K562 (cell line): Measurements from ENCODE around the gene FRMD1. TPM values are rescaled to one million over a fixed set of nuclear protein-coding genes. Genes with fewer than 3 reads are reported as not detected.

ENCODE experiments used
- ATAC-seq: fragments of 200-7000 bp; cut with Tn5 transposase; 3 replicates; pipeline ENCODE4 v1.9.1; 2020; ENCODE audit warnings: moderate library complexity
- BruUV-seq: library from RNA; stranded (reverse); fragments of 400-500 nt; replicated peaks from 2 replicates; lab custom pipeline; 2021; lab: Mats Ljungman, UMichigan
- CTCF ChIA-PET: fragments of 300-600 bp; formaldehyde crosslinking; extraction: SDS; loops from one replicate; lab custom pipeline; 2021; ENCODE audit warnings: low intra/inter-chr PET ratio; lab: Yijun Ruan, JAX
- POLR2A ChIA-PET: fragments of 300-600, 350-650 bp; sonication (Branson Sonifier 250); formaldehyde crosslinking; extraction: SDS; loops from one replicate; lab custom pipeline; 2021; ENCODE audit warnings: antibody characterized with exemption, inconsistent platforms; lab: Yijun Ruan, JAX
- DNase-seq, 4 experiments: peaks; one replicate each; pipeline versions ENCODE4 v3.0.0 to v3.0.0-alpha.2; 2011 to 2018; ENCODE audit warnings: low spot score in 3 of 4, mixed read lengths in 3 of 4; ENCODE audit errors: extremely low read depth in 1 of 4
- FAIRE-seq: peaks from 2 replicates; lab custom pipeline; 2011; peaks lifted over from hg19 to GRCh38; lab: Jason Lieb, UNC
- H2AFZ ChIP-seq: 2 replicates; pipeline ENCODE4 v1.6.0; 2011; ENCODE audit warnings: low read depth, low read length, control low read depth, inconsistent platforms
- H3K27ac ChIP-seq: fragments of 200-600 bp; 3 replicates; pipeline ENCODE4 v1.8.0; 2011; ENCODE audit warnings: low read depth, mild to moderate bottlenecking, control low read depth, inconsistent platforms, low read length, moderate library complexity, mixed read lengths; ENCODE audit errors: extremely low read depth
- H3K27me3 ChIP-seq, 2 experiments: fragments of 300-600 bp in 1 of 2; 2 replicates in 1 of 2; 3 replicates in 1 of 2; pipeline versions ENCODE4 v1.6.0 to v1.8.0; 2011; ENCODE audit warnings: inconsistent platforms in 2 of 2, low read length in 2 of 2, mild to moderate bottlenecking in 1 of 2, mixed read lengths in 1 of 2, moderate library complexity in 1 of 2; ENCODE audit not compliant: control insufficient read depth in 2 of 2, insufficient read depth in 2 of 2
- H3K36me3 ChIP-seq: fragments of 300-600 bp; 3 replicates; pipeline ENCODE4 v1.8.0; 2011; ENCODE audit warnings: mild to moderate bottlenecking, low read length, inconsistent platforms; ENCODE audit not compliant: control insufficient read depth, insufficient read depth
- H3K4me1 ChIP-seq, 2 experiments: fragments of 200-600 bp in 1 of 2; replicated peaks in 1 of 2; 2 replicates in 1 of 2; 3 replicates in 1 of 2; pipeline versions ENCODE4 v1.5.1 to v1.8.0; 2011; ENCODE audit warnings: inconsistent platforms in 2 of 2, low read length in 2 of 2, mild to moderate bottlenecking in 1 of 2, mixed read lengths in 1 of 2, moderate library complexity in 1 of 2; ENCODE audit not compliant: control insufficient read depth in 2 of 2, insufficient read depth in 2 of 2
- H3K4me2 ChIP-seq: 2 replicates; pipeline ENCODE4 v1.6.1; 2011; ENCODE audit warnings: low read length, control low read depth, inconsistent platforms, mixed read lengths; ENCODE audit not compliant: insufficient read depth
- H3K4me3 ChIP-seq: fragments of 200-600 bp; sonication (generic), shearing (Covaris generic); 2 replicates; pipeline ENCODE4 v1.5.1; 2016; ENCODE audit warnings: control low read depth, inconsistent platforms
- H3K79me2 ChIP-seq: fragments of 200-600 bp; 3 replicates; pipeline ENCODE4 v1.8.0; 2011; ENCODE audit warnings: low read length, inconsistent platforms; ENCODE audit not compliant: control insufficient read depth, insufficient read depth
- H3K9ac ChIP-seq, 2 experiments: 2 replicates each; pipeline versions ENCODE4 v1.6.0 to v1.6.1; 2011; ENCODE audit warnings: low read depth in 2 of 2, low read length in 2 of 2, control low read depth in 1 of 2, inconsistent platforms in 1 of 2, mild to moderate bottlenecking in 1 of 2, mixed read lengths in 1 of 2; ENCODE audit not compliant: insufficient read depth in 1 of 2
- H3K9me1 ChIP-seq: one replicate; pipeline ENCODE4 v1.6.0; 2011; ENCODE audit warnings: inconsistent platforms, mild to moderate bottlenecking, low read length, moderate library complexity; ENCODE audit not compliant: control insufficient read depth, insufficient read depth
- H3K9me3 ChIP-seq: replicated peaks from 2 replicates; pipeline ENCODE4 v1.5.1; 2011; ENCODE audit warnings: low read depth, low read length, inconsistent platforms; ENCODE audit not compliant: control insufficient read depth, insufficient read depth
- H4K20me1 ChIP-seq: replicated peaks from 2 replicates; pipeline ENCODE4 v1.6.1; 2011; ENCODE audit warnings: low read length, inconsistent platforms, mixed read lengths; ENCODE audit not compliant: control insufficient read depth, insufficient read depth
- CAMTA2 ChIP-seq: fragments of 250-450 bp; sonication (Bioruptor Pico); conservative IDR thresholded peaks from 2 replicates; pipeline ENCODE4 v1.5.1; 2022
- DMBX1 ChIP-seq: fragments of 250-450 bp; sonication (Bioruptor Pico); IDR thresholded peaks from 2 replicates; pipeline ENCODE4 v1.8.0; 2022; ENCODE audit warnings: inconsistent platforms, mild to moderate bottlenecking, moderate library complexity, borderline replicate concordance
- ESRRB ChIP-seq: fragments of 250-450 bp; sonication (Bioruptor Pico); IDR thresholded peaks from 2 replicates; pipeline ENCODE4 v1.5.0; 2020; ENCODE audit warnings: mild to moderate bottlenecking, moderate library complexity, borderline replicate concordance
- RBM39 ChIP-seq: fragments of 200-400 bp; formaldehyde crosslinking; optimal IDR thresholded peaks from 2 replicates; pipeline ENCODE3; 2018; ENCODE audit warnings: low read depth, low read length
- XRCC3 ChIP-seq: fragments of 450-650 bp; IDR thresholded peaks from 2 replicates; pipeline ENCODE4 v1.6.1; 2017; ENCODE audit warnings: mild to moderate bottlenecking, moderate library complexity
- WGBS: fragments of 100-300 bp; shearing (Covaris generic); methylation state at CpG from one replicate; pipeline ENCODE4 v1.1.6; 2016; ENCODE audit warnings: low coverage, mixed read lengths; ENCODE audit not compliant: insufficient coverage; ENCODE audit errors: missing lambda C conversion rate; 5-methylcytosine and 5-hydroxymethylcytosine counted together
- in situ Hi-C: fragments of 300-500 bp; cut with MboI; formaldehyde crosslinking; loops from 4 replicates; pipeline ENCODE4 v1.15.0; 2018; ENCODE audit warnings: inconsistent platforms, mixed read lengths
- intact Hi-C: fragments of 100-400 bp; cut with micrococcal nuclease; formaldehyde crosslinking; loops from 2 replicates; pipeline ENCODE4 v1.14.2; 2022
- polyA plus RNA-seq, 8 experiments: library from polyadenylated mRNA; depleted of rRNA in 4 of 8; stranded (reverse) in 5 of 8; unstranded in 3 of 8; fragments of >200 nt; fragmentation: Nextera tagmentation in 2 of 8; fragmentation: Illumina TruSeq in 1 of 8; extraction: Ambion mirVana in 2 of 8; extraction: Trizol in 1 of 8; gene quantifications; 2 replicates each; pipeline versions ENCODE4 v1.2.1 to v1.2.3, GENCODE V29; 2011 to 2014; ENCODE audit warnings: inconsistent platforms in 1 of 8, missing spikeins in 1 of 8
- total RNA-seq, 7 experiments: library from RNA; depleted of rRNA in 6 of 7; stranded (reverse); fragments of >200 nt in 6 of 7; fragmentation: Illumina TruSeq in 2 of 7; extraction: Trizol in 2 of 7; gene quantifications; 2 replicates each; pipeline versions ENCODE4 v1.2.1 to v1.2.3, GENCODE V29; 2011 to 2021; ENCODE audit warnings: low replicate concordance in 1 of 7
- TF ChIP-seq, protein P1 (sequence below): fragments of 250-450 bp; sonication (Bioruptor Pico); IDR thresholded peaks from 2 replicates; pipeline ENCODE4 v1.5.0; 2020; ENCODE audit warnings: mild to moderate bottlenecking, borderline replicate concordance

The FRMD1 gene
- total and polyA plus RNA-seq, 9 of the 15 experiments (the other 6 are each of a cell fraction or from before 2014, with no cell fraction given), result 0.01 to 0.04 (median 0.01) TPM; not detected in 6

DNA sequence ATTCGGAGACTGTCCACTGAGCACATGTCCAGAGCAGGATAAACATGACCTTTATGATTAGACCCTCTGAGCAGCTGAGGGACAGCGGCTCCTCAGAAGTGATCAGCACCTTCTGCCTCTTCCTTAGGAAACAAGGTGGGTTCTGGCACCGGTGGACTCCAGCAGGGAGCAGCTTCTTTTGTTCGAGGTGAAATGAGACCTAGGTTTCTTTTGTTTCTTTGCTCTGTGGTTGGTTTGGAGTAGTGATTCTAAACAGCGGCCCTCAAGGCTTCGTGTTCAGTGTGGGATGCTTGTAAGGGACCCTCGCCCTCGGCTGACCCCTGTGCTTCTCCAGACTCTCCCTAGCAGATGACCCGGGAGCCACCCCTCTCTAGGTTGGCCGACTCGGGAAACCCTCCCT, 14.6 kb upstream of the FRMD1 start:
- no peaks in the 10 kb centered on the region for H3K9me3 ChIP-seq
- H3K27ac ChIP-seq, result no peak overlapping the region
- BruUV-seq, result no TSS peak
- TF ChIP-seq XRCC3 (no peak), ESRRB (CRISPR knock-in tag) (no peak), RBM39 (no peak), CAMTA2 (CRISPR knock-in tag) (no peak), DMBX1 (CRISPR knock-in tag) (no peak)
- TF ChIP-seq, protein P1, sequence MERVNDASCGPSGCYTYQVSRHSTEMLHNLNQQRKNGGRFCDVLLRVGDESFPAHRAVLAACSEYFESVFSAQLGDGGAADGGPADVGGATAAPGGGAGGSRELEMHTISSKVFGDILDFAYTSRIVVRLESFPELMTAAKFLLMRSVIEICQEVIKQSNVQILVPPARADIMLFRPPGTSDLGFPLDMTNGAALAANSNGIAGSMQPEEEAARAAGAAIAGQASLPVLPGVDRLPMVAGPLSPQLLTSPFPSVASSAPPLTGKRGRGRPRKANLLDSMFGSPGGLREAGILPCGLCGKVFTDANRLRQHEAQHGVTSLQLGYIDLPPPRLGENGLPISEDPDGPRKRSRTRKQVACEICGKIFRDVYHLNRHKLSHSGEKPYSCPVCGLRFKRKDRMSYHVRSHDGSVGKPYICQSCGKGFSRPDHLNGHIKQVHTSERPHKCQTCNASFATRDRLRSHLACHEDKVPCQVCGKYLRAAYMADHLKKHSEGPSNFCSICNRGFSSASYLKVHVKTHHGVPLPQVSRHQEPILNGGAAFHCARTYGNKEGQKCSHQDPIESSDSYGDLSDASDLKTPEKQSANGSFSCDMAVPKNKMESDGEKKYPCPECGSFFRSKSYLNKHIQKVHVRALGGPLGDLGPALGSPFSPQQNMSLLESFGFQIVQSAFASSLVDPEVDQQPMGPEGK (CRISPR knock-in tag), result no peak
- TF ChIP-seq, all 486 proteins: peak for 0
- intact Hi-C loops (no loop called here), in situ Hi-C loops (no loop called here)
- Histone ChIP-seq H4K20me1 (peaks cover 30% of the 10 kb centered on the region), H2AFZ (no peak overlapping the region), H3K79me2 (no peaks in the 10 kb centered on the region), H3K9me1 (no peaks in the 10 kb centered on the region), H3K4me2 (no peak overlapping the region), H3K4me1 (peaks cover 0 to 15% of the 10 kb centered on the region in 2 experiments; a peak in 2 of 5 replicates), H3K9ac (no peak overlapping the region; a peak in 1 of 4 replicates), H3K36me3 (no peaks in the 10 kb centered on the region), H3K27me3 (peaks cover 70 to 95% of the 10 kb centered on the region in 2 experiments), H3K4me3 (no peak overlapping the region)
- DNase-seq (no peak), FAIRE-seq (no peak), ATAC-seq (no peak)
- ChIA-PET POLR2A (interaction anchor here (0.8 kb wide), 1 partner anchor 424 kb away, joined by 3 read pairs; no protein-coding TSS in a partner anchor), CTCF (no interaction called here)
- 4% methylated on average over 11 of the region's 11 CpGs for WGBS
